SU-DHL-6 (cell line): Measurements from ENCODE around the gene CTAGE1.

ENCODE experiments used
- H2AFZ ChIP-seq: fragments of 200-600 bp; sonication (generic); 2 replicates; pipeline ENCODE4 v1.6.1; 2014; ENCODE audit warnings: low read depth, mild to moderate bottlenecking, moderate library complexity, mixed read lengths, antibody characterized with exemption, low read length; ENCODE audit not compliant: severe bottlenecking
- H3F3A ChIP-seq: fragments of 200-600 bp; shearing (Covaris generic); 2 replicates; pipeline ENCODE4 v1.6.0; 2016; ENCODE audit warnings: antibody characterized with exemption, mild to moderate bottlenecking; ENCODE audit not compliant: insufficient read depth
- H3K27ac ChIP-seq: fragments of 200-600 bp; sonication (generic); 2 replicates; pipeline ENCODE4 v1.5.1; 2016; ENCODE audit warnings: low read depth, mild to moderate bottlenecking, low read length, moderate library complexity, mixed read lengths
- H3K27me3 ChIP-seq: fragments of 200-600 bp; sonication (generic), shearing (Covaris generic); 2 replicates; pipeline ENCODE4 v1.6.0; 2014; ENCODE audit warnings: mild to moderate bottlenecking, low read length
- H3K36me3 ChIP-seq: fragments of 200-600 bp; sonication (generic); 2 replicates; pipeline ENCODE4 v1.6.1; 2014; ENCODE audit warnings: mild to moderate bottlenecking, low read length, mixed read lengths
- H3K4me2 ChIP-seq: fragments of 300-600, 200-600 bp; shearing (Covaris generic), sonication (generic); 2 replicates; pipeline ENCODE4 v1.6.0; 2014; ENCODE audit warnings: low read length, low read depth, mild to moderate bottlenecking; ENCODE audit not compliant: poor library complexity, severe bottlenecking
- H3K4me3 ChIP-seq: fragments of 200-600 bp; sonication (generic); 2 replicates; pipeline ENCODE4 v1.5.1; 2014; ENCODE audit warnings: antibody characterized with exemption, low read length, mild to moderate bottlenecking, mixed read lengths; ENCODE audit not compliant: insufficient read depth, poor library complexity, severe bottlenecking
- H3K79me2 ChIP-seq: fragments of 200-600 bp; sonication (generic); 2 replicates; pipeline ENCODE4 v1.6.1; 2014; ENCODE audit warnings: mild to moderate bottlenecking, low read length, moderate library complexity; ENCODE audit not compliant: insufficient read depth
- H3K9ac ChIP-seq: fragments of 200-600 bp; sonication (generic); 2 replicates; pipeline ENCODE4 v1.7.0; 2014; ENCODE audit warnings: mild to moderate bottlenecking, low read length
- H3K9me2 ChIP-seq: fragments of 200-600 bp; sonication (generic); replicated peaks from 2 replicates; pipeline ENCODE4 v1.6.1; 2014; ENCODE audit warnings: low read length; ENCODE audit not compliant: insufficient read depth
- H3K9me3 ChIP-seq: fragments of 200-600 bp; sonication (generic); 2 replicates; pipeline ENCODE4 v1.6.1; 2014; ENCODE audit warnings: low read length, mixed read lengths; ENCODE audit not compliant: insufficient read depth
- H4K20me1 ChIP-seq: fragments of 200-600 bp; sonication (generic); 2 replicates; pipeline ENCODE4 v1.6.1; 2014; ENCODE audit warnings: low read depth, mild to moderate bottlenecking, antibody characterized with exemption, low read length, moderate library complexity, mixed read lengths
- EZH2phosphoT487 ChIP-seq: fragments of 200-600 bp; sonication (generic), shearing (Covaris generic); conservative IDR thresholded peaks from 2 replicates; pipeline ENCODE4 v1.6.1; 2018; ENCODE audit warnings: mild to moderate bottlenecking, antibody characterized with exemption, low read length, moderate library complexity, mixed read lengths
- TF ChIP-seq, protein P1 (sequence below): fragments of 200-600 bp; sonication (generic); IDR thresholded peaks from one replicate; pipeline ENCODE4 v1.5.1; 2017; ENCODE audit warnings: antibody characterized with exemption, mild to moderate bottlenecking, low read length, moderate library complexity; ENCODE audit not compliant: insufficient read depth, poor library complexity, severe bottlenecking

The CTAGE1 gene

DNA sequence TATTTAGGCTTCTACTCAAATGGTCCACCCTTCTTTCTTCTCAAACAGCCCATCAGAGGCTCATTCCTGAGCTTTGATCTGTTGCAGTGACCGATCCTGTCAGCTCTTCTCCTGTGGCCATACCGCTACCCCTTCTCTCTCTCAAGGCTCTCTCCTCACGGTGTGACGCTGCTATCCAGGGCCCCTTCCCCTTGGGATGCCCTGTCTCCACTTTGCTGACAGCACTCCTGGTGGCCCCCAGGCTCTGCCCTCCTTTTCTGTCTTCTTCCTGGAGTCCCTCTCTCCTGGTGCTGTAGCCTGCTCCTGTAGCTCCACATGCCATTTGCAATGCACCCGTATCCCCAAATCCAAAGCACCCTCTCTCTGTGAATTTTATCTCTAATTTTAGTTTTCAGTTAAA is 45.4 kb upstream of the CTAGE1 start:
- TF ChIP-seq, protein P1, sequence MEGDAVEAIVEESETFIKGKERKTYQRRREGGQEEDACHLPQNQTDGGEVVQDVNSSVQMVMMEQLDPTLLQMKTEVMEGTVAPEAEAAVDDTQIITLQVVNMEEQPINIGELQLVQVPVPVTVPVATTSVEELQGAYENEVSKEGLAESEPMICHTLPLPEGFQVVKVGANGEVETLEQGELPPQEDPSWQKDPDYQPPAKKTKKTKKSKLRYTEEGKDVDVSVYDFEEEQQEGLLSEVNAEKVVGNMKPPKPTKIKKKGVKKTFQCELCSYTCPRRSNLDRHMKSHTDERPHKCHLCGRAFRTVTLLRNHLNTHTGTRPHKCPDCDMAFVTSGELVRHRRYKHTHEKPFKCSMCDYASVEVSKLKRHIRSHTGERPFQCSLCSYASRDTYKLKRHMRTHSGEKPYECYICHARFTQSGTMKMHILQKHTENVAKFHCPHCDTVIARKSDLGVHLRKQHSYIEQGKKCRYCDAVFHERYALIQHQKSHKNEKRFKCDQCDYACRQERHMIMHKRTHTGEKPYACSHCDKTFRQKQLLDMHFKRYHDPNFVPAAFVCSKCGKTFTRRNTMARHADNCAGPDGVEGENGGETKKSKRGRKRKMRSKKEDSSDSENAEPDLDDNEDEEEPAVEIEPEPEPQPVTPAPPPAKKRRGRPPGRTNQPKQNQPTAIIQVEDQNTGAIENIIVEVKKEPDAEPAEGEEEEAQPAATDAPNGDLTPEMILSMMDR = no peak
- TF ChIP-seq EZH2phosphoT487 = no peak
- Histone ChIP-seq H2AFZ (no peak overlapping the region), H3K27me3 (no peaks in the 10 kb centered on the region), H3K36me3 (no peaks in the 10 kb centered on the region), H3K4me3 (no peak overlapping the region), H3K9me2 (no peaks in the 10 kb centered on the region), H3K79me2 (no peaks in the 10 kb centered on the region), H3K9ac (no peak overlapping the region), H3F3A (no peaks in the 10 kb centered on the region), H3K4me2 (no peak overlapping the region), H4K20me1 (no peaks in the 10 kb centered on the region), H3K9me3 (no peaks in the 10 kb centered on the region), H3K27ac (no peak overlapping the region)

DNA sequence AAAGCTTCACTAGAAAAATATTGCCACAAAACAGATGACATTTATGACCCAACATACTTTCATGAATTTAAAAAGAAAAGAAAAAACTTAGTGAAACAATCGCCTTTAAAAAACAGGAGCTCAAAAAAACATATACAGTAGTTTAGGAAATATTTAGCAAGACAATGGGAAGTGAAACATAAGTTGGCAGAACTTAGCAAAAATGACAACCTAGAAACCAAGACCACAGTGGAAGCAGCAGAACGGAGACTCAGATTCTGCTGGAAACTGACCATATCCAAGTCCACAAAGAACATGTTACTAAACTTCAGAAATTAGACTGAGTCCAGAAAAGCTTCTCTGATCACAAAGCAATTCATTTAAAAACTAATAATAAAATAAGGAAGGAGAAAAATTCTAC is 41.8 kb upstream of the CTAGE1 start:
- Histone ChIP-seq H3K79me2 (no peaks in the 10 kb centered on the region), H3F3A (no peaks in the 10 kb centered on the region), H3K27ac (no peak overlapping the region), H3K4me2 (no peak overlapping the region), H3K9me2 (no peaks in the 10 kb centered on the region), H3K9ac (no peak overlapping the region), H3K4me3 (no peak overlapping the region), H4K20me1 (no peaks in the 10 kb centered on the region), H2AFZ (no peak overlapping the region), H3K36me3 (no peaks in the 10 kb centered on the region), H3K27me3 (no peaks in the 10 kb centered on the region), H3K9me3 (no peaks in the 10 kb centered on the region)
- TF ChIP-seq, protein P1 = no peak
- TF ChIP-seq EZH2phosphoT487 = no peak

DNA sequence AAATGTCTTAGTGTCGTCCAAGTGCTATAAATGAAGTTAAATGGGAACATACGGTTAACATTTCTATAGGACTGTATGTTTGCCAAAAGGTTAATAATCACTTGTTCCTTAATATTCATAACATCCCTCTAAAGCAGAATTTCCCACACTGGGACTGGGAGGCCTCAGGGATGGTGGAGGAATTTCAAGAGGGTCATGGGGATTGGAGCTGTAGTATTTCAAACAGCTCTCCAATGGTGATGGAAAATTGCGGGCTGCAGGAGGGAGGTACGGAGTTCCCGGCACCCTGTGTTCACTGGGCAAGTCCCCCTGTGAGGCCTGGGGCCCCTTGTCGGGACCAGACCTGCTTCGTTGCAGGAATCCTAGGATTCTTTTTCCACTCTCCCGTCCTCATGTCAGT is 39.8 kb upstream of the CTAGE1 start:
- Histone ChIP-seq H3K27ac (no peak overlapping the region), H3K9me3 (no peaks in the 10 kb centered on the region), H3K79me2 (no peaks in the 10 kb centered on the region), H3F3A (no peaks in the 10 kb centered on the region), H4K20me1 (no peaks in the 10 kb centered on the region), H3K4me2 (no peak overlapping the region), H3K9me2 (no peaks in the 10 kb centered on the region), H3K27me3 (no peaks in the 10 kb centered on the region), H3K9ac (no peak overlapping the region), H3K4me3 (no peak overlapping the region), H3K36me3 (no peaks in the 10 kb centered on the region), H2AFZ (no peak overlapping the region)
- TF ChIP-seq, protein P1 = no peak
- no peak for TF ChIP-seq EZH2phosphoT487
